K562 (cell line): ENCODE measurements around the gene BCAN. TPM values are rescaled to one million over a fixed set of nuclear protein-coding genes. Genes with fewer than 3 reads are reported as not detected.

ENCODE experiments used
- CREM ChIP-seq: IDR thresholded peaks from 2 replicates; pipeline ENCODE4 v1.6.1; 2014; ENCODE audit warnings: antibody characterized with exemption, low read depth
- MEF2A ChIP-seq: IDR thresholded peaks from 2 replicates; pipeline ENCODE4 v1.6.1; 2011; ENCODE audit warnings: low read depth, mild to moderate bottlenecking, low read length, moderate library complexity; ENCODE audit not compliant: control insufficient read depth
- MEF2D ChIP-seq: conservative IDR thresholded peaks from 2 replicates; pipeline ENCODE4 v1.6.1; 2016; ENCODE audit warnings: low read depth, missing genetic modification characterization, missing compliant biosample characterization
- SMAD2 ChIP-seq: fragments of 150-350 bp; IDR thresholded peaks from 2 replicates; pipeline ENCODE4 v1.6.1; 2014; ENCODE audit warnings: low read depth, mild to moderate bottlenecking, low read length
- ZNF830 ChIP-seq: fragments of 250-450 bp; sonication (Bioruptor Pico); IDR thresholded peaks from 2 replicates; pipeline ENCODE4 v1.5.0; 2021; ENCODE audit warnings: mild to moderate bottlenecking
- polyA plus RNA-seq, 8 experiments: library from polyadenylated mRNA; depleted of rRNA in 4 of 8; stranded (reverse) in 5 of 8; unstranded in 3 of 8; fragments of >200 nt; fragmentation: Nextera tagmentation in 2 of 8; fragmentation: Illumina TruSeq in 1 of 8; extraction: Ambion mirVana in 2 of 8; extraction: Trizol in 1 of 8; gene quantifications; 2 replicates each; pipeline versions ENCODE4 v1.2.1 to v1.2.3, GENCODE V29; 2011 to 2014; ENCODE audit warnings: inconsistent platforms in 1 of 8, missing spikeins in 1 of 8
- total RNA-seq, 7 experiments: library from RNA; depleted of rRNA in 6 of 7; stranded (reverse); fragments of >200 nt in 6 of 7; fragmentation: Illumina TruSeq in 2 of 7; extraction: Trizol in 2 of 7; gene quantifications; 2 replicates each; pipeline versions ENCODE4 v1.2.1 to v1.2.3, GENCODE V29; 2011 to 2021; ENCODE audit warnings: low replicate concordance in 1 of 7
- TF ChIP-seq, protein P1 (sequence below): fragments of 200-600 bp; sonication (generic); IDR thresholded peaks from one replicate; pipeline ENCODE4 v1.6.1; 2012; ENCODE audit warnings: mild to moderate bottlenecking, low read depth, low read length, inconsistent platforms
- TF ChIP-seq, protein P2 (sequence below): fragments of 250-450 bp; sonication (Bioruptor Pico); IDR thresholded peaks from 2 replicates; pipeline ENCODE4 v1.8.0; 2022; ENCODE audit warnings: moderate library complexity, mild to moderate bottlenecking, inconsistent platforms
- TF ChIP-seq, protein P3 (sequence below): fragments of 250-450 bp; sonication (Bioruptor Pico); IDR thresholded peaks from 2 replicates; pipeline ENCODE4 v1.4.0; 2020; ENCODE audit warnings: mild to moderate bottlenecking, moderate library complexity

BCAN gene
- total and polyA plus RNA-seq, 9 of the 15 experiments (the other 6 are each of a cell fraction or from before 2014, with no cell fraction given): 0.04 to 0.33 (median 0.14) TPM; not detected in 5

GRCh38 chr1:156689035-156689952 lies 47.4 kb downstream of the BCAN start (continued):
- TF ChIP-seq, protein P1, sequence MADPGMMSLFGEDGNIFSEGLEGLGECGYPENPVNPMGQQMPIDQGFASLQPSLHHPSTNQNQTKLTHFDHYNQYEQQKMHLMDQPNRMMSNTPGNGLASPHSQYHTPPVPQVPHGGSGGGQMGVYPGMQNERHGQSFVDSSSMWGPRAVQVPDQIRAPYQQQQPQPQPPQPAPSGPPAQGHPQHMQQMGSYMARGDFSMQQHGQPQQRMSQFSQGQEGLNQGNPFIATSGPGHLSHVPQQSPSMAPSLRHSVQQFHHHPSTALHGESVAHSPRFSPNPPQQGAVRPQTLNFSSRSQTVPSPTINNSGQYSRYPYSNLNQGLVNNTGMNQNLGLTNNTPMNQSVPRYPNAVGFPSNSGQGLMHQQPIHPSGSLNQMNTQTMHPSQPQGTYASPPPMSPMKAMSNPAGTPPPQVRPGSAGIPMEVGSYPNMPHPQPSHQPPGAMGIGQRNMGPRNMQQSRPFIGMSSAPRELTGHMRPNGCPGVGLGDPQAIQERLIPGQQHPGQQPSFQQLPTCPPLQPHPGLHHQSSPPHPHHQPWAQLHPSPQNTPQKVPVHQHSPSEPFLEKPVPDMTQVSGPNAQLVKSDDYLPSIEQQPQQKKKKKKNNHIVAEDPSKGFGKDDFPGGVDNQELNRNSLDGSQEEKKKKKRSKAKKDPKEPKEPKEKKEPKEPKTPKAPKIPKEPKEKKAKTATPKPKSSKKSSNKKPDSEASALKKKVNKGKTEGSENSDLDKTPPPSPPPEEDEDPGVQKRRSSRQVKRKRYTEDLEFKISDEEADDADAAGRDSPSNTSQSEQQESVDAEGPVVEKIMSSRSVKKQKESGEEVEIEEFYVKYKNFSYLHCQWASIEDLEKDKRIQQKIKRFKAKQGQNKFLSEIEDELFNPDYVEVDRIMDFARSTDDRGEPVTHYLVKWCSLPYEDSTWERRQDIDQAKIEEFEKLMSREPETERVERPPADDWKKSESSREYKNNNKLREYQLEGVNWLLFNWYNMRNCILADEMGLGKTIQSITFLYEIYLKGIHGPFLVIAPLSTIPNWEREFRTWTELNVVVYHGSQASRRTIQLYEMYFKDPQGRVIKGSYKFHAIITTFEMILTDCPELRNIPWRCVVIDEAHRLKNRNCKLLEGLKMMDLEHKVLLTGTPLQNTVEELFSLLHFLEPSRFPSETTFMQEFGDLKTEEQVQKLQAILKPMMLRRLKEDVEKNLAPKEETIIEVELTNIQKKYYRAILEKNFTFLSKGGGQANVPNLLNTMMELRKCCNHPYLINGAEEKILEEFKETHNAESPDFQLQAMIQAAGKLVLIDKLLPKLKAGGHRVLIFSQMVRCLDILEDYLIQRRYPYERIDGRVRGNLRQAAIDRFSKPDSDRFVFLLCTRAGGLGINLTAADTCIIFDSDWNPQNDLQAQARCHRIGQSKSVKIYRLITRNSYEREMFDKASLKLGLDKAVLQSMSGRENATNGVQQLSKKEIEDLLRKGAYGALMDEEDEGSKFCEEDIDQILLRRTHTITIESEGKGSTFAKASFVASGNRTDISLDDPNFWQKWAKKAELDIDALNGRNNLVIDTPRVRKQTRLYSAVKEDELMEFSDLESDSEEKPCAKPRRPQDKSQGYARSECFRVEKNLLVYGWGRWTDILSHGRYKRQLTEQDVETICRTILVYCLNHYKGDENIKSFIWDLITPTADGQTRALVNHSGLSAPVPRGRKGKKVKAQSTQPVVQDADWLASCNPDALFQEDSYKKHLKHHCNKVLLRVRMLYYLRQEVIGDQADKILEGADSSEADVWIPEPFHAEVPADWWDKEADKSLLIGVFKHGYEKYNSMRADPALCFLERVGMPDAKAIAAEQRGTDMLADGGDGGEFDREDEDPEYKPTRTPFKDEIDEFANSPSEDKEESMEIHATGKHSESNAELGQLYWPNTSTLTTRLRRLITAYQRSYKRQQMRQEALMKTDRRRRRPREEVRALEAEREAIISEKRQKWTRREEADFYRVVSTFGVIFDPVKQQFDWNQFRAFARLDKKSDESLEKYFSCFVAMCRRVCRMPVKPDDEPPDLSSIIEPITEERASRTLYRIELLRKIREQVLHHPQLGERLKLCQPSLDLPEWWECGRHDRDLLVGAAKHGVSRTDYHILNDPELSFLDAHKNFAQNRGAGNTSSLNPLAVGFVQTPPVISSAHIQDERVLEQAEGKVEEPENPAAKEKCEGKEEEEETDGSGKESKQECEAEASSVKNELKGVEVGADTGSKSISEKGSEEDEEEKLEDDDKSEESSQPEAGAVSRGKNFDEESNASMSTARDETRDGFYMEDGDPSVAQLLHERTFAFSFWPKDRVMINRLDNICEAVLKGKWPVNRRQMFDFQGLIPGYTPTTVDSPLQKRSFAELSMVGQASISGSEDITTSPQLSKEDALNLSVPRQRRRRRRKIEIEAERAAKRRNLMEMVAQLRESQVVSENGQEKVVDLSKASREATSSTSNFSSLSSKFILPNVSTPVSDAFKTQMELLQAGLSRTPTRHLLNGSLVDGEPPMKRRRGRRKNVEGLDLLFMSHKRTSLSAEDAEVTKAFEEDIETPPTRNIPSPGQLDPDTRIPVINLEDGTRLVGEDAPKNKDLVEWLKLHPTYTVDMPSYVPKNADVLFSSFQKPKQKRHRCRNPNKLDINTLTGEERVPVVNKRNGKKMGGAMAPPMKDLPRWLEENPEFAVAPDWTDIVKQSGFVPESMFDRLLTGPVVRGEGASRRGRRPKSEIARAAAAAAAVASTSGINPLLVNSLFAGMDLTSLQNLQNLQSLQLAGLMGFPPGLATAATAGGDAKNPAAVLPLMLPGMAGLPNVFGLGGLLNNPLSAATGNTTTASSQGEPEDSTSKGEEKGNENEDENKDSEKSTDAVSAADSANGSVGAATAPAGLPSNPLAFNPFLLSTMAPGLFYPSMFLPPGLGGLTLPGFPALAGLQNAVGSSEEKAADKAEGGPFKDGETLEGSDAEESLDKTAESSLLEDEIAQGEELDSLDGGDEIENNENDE: no peak
- TF ChIP-seq, protein P2, sequence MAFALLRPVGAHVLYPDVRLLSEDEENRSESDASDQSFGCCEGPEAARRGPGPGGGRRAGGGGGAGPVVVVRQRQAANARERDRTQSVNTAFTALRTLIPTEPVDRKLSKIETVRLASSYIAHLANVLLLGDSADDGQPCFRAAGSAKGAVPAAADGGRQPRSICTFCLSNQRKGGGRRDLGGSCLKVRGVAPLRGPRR (CRISPR knock-in tag): no peak
- TF ChIP-seq MEF2D (tag): no peak
- TF ChIP-seq CREM: no peak
- no peak for TF ChIP-seq SMAD2
- TF ChIP-seq MEF2A: no peak
- TF ChIP-seq, protein P3, sequence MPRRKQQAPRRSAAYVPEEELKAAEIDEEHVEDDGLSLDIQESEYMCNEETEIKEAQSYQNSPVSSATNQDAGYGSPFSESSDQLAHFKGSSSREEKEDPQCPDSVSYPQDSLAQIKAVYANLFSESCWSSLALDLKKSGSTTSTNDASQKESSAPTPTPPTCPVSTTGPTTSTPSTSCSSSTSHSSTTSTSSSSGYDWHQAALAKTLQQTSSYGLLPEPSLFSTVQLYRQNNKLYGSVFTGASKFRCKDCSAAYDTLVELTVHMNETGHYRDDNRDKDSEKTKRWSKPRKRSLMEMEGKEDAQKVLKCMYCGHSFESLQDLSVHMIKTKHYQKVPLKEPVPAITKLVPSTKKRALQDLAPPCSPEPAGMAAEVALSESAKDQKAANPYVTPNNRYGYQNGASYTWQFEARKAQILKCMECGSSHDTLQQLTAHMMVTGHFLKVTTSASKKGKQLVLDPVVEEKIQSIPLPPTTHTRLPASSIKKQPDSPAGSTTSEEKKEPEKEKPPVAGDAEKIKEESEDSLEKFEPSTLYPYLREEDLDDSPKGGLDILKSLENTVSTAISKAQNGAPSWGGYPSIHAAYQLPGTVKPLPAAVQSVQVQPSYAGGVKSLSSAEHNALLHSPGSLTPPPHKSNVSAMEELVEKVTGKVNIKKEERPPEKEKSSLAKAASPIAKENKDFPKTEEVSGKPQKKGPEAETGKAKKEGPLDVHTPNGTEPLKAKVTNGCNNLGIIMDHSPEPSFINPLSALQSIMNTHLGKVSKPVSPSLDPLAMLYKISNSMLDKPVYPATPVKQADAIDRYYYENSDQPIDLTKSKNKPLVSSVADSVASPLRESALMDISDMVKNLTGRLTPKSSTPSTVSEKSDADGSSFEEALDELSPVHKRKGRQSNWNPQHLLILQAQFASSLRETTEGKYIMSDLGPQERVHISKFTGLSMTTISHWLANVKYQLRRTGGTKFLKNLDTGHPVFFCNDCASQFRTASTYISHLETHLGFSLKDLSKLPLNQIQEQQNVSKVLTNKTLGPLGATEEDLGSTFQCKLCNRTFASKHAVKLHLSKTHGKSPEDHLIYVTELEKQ: no peak
- TF ChIP-seq ZNF830 (CRISPR knock-in tag): no peak
